Right lobe of liver (tissue), 4 donors: ENCODE data around the gene MED19.

Experiments used
- POLR2A ChIP-seq: fragments of 450-650 bp; IDR thresholded peaks from one replicate; pipeline ENCODE4 v1.6.1; 2017; ENCODE audit warnings: antibody characterized with exemption, mild to moderate bottlenecking
- TF ChIP-seq, protein P1 (sequence below), 4 donors: fragments of 200-600 bp in 3 of 4; fragments of 450-650 bp in 1 of 4; IDR thresholded peaks; one replicate each; pipeline versions ENCODE4 v1.5.1 to v1.8.0; 2016 to 2022; ENCODE audit warnings: antibody characterized with exemption in 4 of 4, mild to moderate bottlenecking in 2 of 4
- donor health status: DM: no; HTN: no; CAD: no.
- donor health status: DM: no; HTN: no; CAD: no.
- donor health status: DM: no; HTN: yes; CAD: no.

DNA sequence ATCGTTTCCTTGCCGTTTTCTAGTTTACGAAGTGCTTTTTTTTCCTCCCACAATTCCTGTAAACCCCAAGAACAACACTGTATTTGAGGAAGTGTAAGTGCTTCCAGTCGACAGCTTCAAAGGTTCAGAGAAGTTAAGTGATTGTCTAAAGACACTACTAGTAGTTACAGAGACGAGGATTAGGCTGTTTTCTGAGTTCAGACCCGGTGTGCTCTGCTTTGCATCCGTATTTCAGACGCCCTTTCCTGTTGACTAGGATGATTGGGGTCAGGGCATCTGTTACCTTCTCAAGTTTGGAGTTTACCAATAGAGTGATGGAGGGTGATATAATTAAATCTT is 54.0 kb downstream of the MED19 start:
- TF ChIP-seq, protein P1, sequence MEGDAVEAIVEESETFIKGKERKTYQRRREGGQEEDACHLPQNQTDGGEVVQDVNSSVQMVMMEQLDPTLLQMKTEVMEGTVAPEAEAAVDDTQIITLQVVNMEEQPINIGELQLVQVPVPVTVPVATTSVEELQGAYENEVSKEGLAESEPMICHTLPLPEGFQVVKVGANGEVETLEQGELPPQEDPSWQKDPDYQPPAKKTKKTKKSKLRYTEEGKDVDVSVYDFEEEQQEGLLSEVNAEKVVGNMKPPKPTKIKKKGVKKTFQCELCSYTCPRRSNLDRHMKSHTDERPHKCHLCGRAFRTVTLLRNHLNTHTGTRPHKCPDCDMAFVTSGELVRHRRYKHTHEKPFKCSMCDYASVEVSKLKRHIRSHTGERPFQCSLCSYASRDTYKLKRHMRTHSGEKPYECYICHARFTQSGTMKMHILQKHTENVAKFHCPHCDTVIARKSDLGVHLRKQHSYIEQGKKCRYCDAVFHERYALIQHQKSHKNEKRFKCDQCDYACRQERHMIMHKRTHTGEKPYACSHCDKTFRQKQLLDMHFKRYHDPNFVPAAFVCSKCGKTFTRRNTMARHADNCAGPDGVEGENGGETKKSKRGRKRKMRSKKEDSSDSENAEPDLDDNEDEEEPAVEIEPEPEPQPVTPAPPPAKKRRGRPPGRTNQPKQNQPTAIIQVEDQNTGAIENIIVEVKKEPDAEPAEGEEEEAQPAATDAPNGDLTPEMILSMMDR (IDR thresholded peaks at IDR 0.05) = no peak
- TF ChIP-seq POLR2A = no peak
